ENCODE measurements around the gene MYOZ1. TPM values are rescaled to one million over a fixed set of nuclear protein-coding genes. Genes with fewer than 3 reads are reported as not detected.

The MYOZ1 gene
- total and polyA plus RNA-seq, 2 donors (not counting 3 experiments of a cell fraction or from before 2014, with no cell fraction given), result not detected

GRCh38 chr10:73584737-73585136 is 56.5 kb downstream of the MYOZ1 start:
- H2AFZ ChIP-seq (ENCODE audit: low read depth, low read length), result no peak overlapping the region
- TF ChIP-seq, protein P1, sequence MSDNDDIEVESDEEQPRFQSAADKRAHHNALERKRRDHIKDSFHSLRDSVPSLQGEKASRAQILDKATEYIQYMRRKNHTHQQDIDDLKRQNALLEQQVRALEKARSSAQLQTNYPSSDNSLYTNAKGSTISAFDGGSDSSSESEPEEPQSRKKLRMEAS (IDR thresholded peaks at IDR 0.05; ENCODE audit: insufficient read depth, insufficient read length), result no peak
- TF ChIP-seq, protein P2, sequence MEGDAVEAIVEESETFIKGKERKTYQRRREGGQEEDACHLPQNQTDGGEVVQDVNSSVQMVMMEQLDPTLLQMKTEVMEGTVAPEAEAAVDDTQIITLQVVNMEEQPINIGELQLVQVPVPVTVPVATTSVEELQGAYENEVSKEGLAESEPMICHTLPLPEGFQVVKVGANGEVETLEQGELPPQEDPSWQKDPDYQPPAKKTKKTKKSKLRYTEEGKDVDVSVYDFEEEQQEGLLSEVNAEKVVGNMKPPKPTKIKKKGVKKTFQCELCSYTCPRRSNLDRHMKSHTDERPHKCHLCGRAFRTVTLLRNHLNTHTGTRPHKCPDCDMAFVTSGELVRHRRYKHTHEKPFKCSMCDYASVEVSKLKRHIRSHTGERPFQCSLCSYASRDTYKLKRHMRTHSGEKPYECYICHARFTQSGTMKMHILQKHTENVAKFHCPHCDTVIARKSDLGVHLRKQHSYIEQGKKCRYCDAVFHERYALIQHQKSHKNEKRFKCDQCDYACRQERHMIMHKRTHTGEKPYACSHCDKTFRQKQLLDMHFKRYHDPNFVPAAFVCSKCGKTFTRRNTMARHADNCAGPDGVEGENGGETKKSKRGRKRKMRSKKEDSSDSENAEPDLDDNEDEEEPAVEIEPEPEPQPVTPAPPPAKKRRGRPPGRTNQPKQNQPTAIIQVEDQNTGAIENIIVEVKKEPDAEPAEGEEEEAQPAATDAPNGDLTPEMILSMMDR (IDR thresholded peaks at IDR 0.05; ENCODE audit: extremely low read depth in 1 of 2, insufficient read depth in 1 of 2, low read depth in 1 of 2, low read length in 2 of 2), result no peak
- TF ChIP-seq JUN (IDR thresholded peaks at IDR 0.05; ENCODE audit: borderline replicate concordance, insufficient read depth, insufficient read length, low read depth) (no peak), FOS (IDR thresholded peaks at IDR 0.05; ENCODE audit: borderline replicate concordance, insufficient read depth, low read length) (no peak), POLR2AphosphoS5 (IDR thresholded peaks at IDR 0.05; ENCODE audit: insufficient read depth, low read depth, low read length) (no peak), EZH2 (IDR thresholded peaks at IDR 0.05; ENCODE audit: borderline replicate concordance, low read depth, low read length, severe bottlenecking) (no peak), MYC (IDR thresholded peaks at IDR 0.05; ENCODE audit: low read depth, low read length) (no peak), GATA2 (IDR thresholded peaks at IDR 0.05; ENCODE audit: insufficient read depth, insufficient read length, low read depth, low read length) (no peak), POLR2A (IDR thresholded peaks at IDR 0.05; ENCODE audit: low read depth, low read length) (no peak)
- no peak overlapping the region for H3K9ac ChIP-seq (replicated peaks; ENCODE audit: extremely low read depth, insufficient read depth, low read length)
- dilution Hi-C loops (cut with MboI; ENCODE audit: extremely low pct_ligation_motif_present, low sequenced_read_pairs), result no loop called here
- intact Hi-C loops (cut with micrococcal nuclease), result loop anchor here (5.0 kb wide), 2 partner anchors 32 to 43 kb away; no protein-coding TSS in a partner anchor
- no peaks in the 10 kb centered on the region for H3K9me3 ChIP-seq (replicated peaks; ENCODE audit: control insufficient read depth, insufficient read depth, low read length)
- FAIRE-seq, result no peak
- H3K4me1 ChIP-seq (ENCODE audit: control insufficient read depth, extremely low read depth, insufficient read depth, low read length), result peaks cover 13% of the 10 kb centered on the region
- no peak overlapping the region for H3K4me2 ChIP-seq (ENCODE audit: insufficient read depth, low read length)
- H3K4me3 ChIP-seq (replicated peaks in 1 of 3; ENCODE audit: insufficient read depth in 1 of 3, low read depth in 1 of 3, low read length in 3 of 3), result no peak overlapping the region
- H4K20me1 ChIP-seq (replicated peaks; ENCODE audit: control insufficient read depth, extremely low read depth, insufficient read depth, low read length), result no peaks in the 10 kb centered on the region
- no peaks in the 10 kb centered on the region for H3K9me1 ChIP-seq (replicated peaks; ENCODE audit: control insufficient read depth, extremely low read depth, insufficient read depth, low read length)
- H3K27me3 ChIP-seq (ENCODE audit: control insufficient read depth in 2 of 2, insufficient read depth in 2 of 2, low read length in 2 of 2), result peaks cover 15 to 22% of the 10 kb centered on the region in 2 experiments
- no peak for DNase-seq (ENCODE audit: low read depth, low spot score)
- H3K36me3 ChIP-seq (ENCODE audit: control insufficient read depth in 2 of 2, extremely low read depth in 1 of 2, insufficient read depth in 2 of 2, low read length in 2 of 2), result no peaks in the 10 kb centered on the region
- POLR2A ChIA-PET, result no interaction called here
- no peak overlapping the region for H3K27ac ChIP-seq (ENCODE audit: insufficient read depth, low read depth, low read length)
- CTCF ChIA-PET, result no interaction called here
- H3K79me2 ChIP-seq (ENCODE audit: control insufficient read depth, insufficient read depth, low read length), result no peaks in the 10 kb centered on the region
- BruUV-seq (replicated peaks), result no TSS peak

All from endothelial cell of umbilical vein (primary cell).